ENCODE data around the gene IQGAP3. TPM values are rescaled to one million over a fixed set of nuclear protein-coding genes. Genes with fewer than 3 reads are reported as not detected.
A peak's percentile ranks its signal among the peaks of the same experiment; 100 is the strongest.

Gene IQGAP3
- total and polyA plus RNA-seq, 3 experiments from 2014 or later = 4.4 to 4.7 TPM; not detected in 1

- Histone ChIP-seq H3K4me1 (ENCODE audit: insufficient read depth, low read length) (peaks cover 58% of the 10 kb centered on the region), H3K27ac (ENCODE audit: low read depth, low read length) (no peak overlapping the region), H3K9me3 (ENCODE audit: low read length) (no peaks in the 10 kb centered on the region), H3K27me3 (ENCODE audit: insufficient read depth, low read length, poor library complexity, severe bottlenecking) (no peaks in the 10 kb centered on the region), H3K4me3 (ENCODE audit: low read length) (no peak overlapping the region), H3K36me3 (ENCODE audit: insufficient read depth, low read length) (peaks cover 40% of the 10 kb centered on the region)
- POLR2A ChIA-PET = interaction anchor here (1.2 to 2.0 kb wide), 2 partner anchors 18 to 109 kb away, joined by 3 to 7 read pairs; partner anchors contain the start of genes MEF2D and NAXE
- peak overlapping the region in 5 of 8 donors; percentile 5 to 93 (median 76) for H3K27ac Mint-ChIP-seq
- no peaks in the 10 kb centered on the region for H3K27me3 Mint-ChIP-seq
- CTCF ChIA-PET = interaction anchor here (1.5 to 8.4 kb wide), 4 partner anchors 16 to 121 kb away, joined by 3 to 177 read pairs (median 6); partner anchors contain the start of gene MEF2D
- H3K9me3 Mint-ChIP-seq = no peaks in the 10 kb centered on the region
- peaks cover 7 to 66% (median 18%) of the 10 kb centered on the region in 3 donors for H3K36me3 Mint-ChIP-seq
- no peak for DNase-seq
- no peak overlapping the region for H3K4me3 Mint-ChIP-seq
- peaks cover 63 to 85% (median 75%) of the 10 kb centered on the region in 3 donors for H3K4me1 Mint-ChIP-seq
Measured at GRCh38 chr1:156483397-156483796, 89.0 kb downstream of the IQGAP3 start.

- Histone ChIP-seq H3K4me1 (ENCODE audit: insufficient read depth, low read length) (peaks cover 47% of the 10 kb centered on the region), H3K27me3 (ENCODE audit: insufficient read depth, low read length, poor library complexity, severe bottlenecking) (no peaks in the 10 kb centered on the region), H3K4me3 (ENCODE audit: low read length) (no peak overlapping the region), H3K27ac (ENCODE audit: low read depth, low read length) (no peak overlapping the region), H3K9me3 (ENCODE audit: low read length) (no peaks in the 10 kb centered on the region), H3K36me3 (ENCODE audit: insufficient read depth, low read length) (peaks cover 52% of the 10 kb centered on the region)
- ChIA-PET CTCF (interaction anchor here (2.0 to 8.4 kb wide), 8 partner anchors 8 to 123 kb away, joined by 6 to 177 read pairs (median 15); partner anchors contain the start of genes GPATCH4, MEF2D and NAXE), POLR2A (interaction anchor here (2.2 kb wide), 1 partner anchor 23 kb away, joined by 19 read pairs; no protein-coding TSS in a partner anchor)
- Mint-ChIP-seq H3K4me3 (peak overlapping the region in 1 of 7 donors; percentile 29), H3K36me3 (peaks cover 9 to 75% (median 21%) of the 10 kb centered on the region in 3 donors), H3K4me1 (peaks cover 56 to 77% (median 70%) of the 10 kb centered on the region in 3 donors), H3K27me3 (no peaks in the 10 kb centered on the region), H3K27ac (peak overlapping the region in 6 of 8 donors; percentile 40 to 95 (median 88)), H3K9me3 (no peaks in the 10 kb centered on the region)
- no peak for DNase-seq
Measured at GRCh38 chr1:156482276-156482675, 90.1 kb downstream of the IQGAP3 start.

- Histone ChIP-seq H3K4me1 (ENCODE audit: insufficient read depth, low read length) (peaks cover 40% of the 10 kb centered on the region), H3K36me3 (ENCODE audit: insufficient read depth, low read length) (peaks cover 59% of the 10 kb centered on the region), H3K27me3 (ENCODE audit: insufficient read depth, low read length, poor library complexity, severe bottlenecking) (no peaks in the 10 kb centered on the region), H3K4me3 (ENCODE audit: low read length) (no peak overlapping the region), H3K27ac (ENCODE audit: low read depth, low read length) (peak overlapping the region; percentile 21), H3K9me3 (ENCODE audit: low read length) (no peaks in the 10 kb centered on the region)
- Mint-ChIP-seq H3K27ac (peak overlapping the region; percentile 40 to 96 (median 92)), H3K36me3 (peaks cover 9 to 81% (median 23%) of the 10 kb centered on the region in 3 donors), H3K27me3 (no peaks in the 10 kb centered on the region), H3K4me1 (peaks cover 49 to 70% (median 62%) of the 10 kb centered on the region in 3 donors), H3K9me3 (no peaks in the 10 kb centered on the region), H3K4me3 (peak overlapping the region in 3 of 7 donors; percentile 1 to 30 (median 22))
- POLR2A ChIA-PET = interaction anchor here (1.3 to 2.7 kb wide), 5 partner anchors 14 to 100 kb away, joined by 5 to 29 read pairs (median 8); partner anchors contain the start of gene MEF2D
- CTCF ChIA-PET = interaction anchor here (0.9 to 8.4 kb wide), 26 partner anchors 9 to 145 kb away, joined by 3 to 177 read pairs (median 8); partner anchors contain the start of genes GPATCH4, IQGAP3, MEF2D and NAXE
- DNase-seq = no peak
Measured at GRCh38 chr1:156481527-156481926, 90.8 kb downstream of the IQGAP3 start.

- Mint-ChIP-seq H3K36me3 (peaks cover 9 to 88% (median 25%) of the 10 kb centered on the region in 3 donors), H3K4me3 (peak overlapping the region in 6 of 7 donors; percentile 28 to 76 (median 50)), H3K27me3 (no peaks in the 10 kb centered on the region), H3K27ac (peak overlapping the region; percentile 40 to 96 (median 92)), H3K4me1 (peaks cover 43 to 62% (median 55%) of the 10 kb centered on the region in 3 donors), H3K9me3 (no peaks in the 10 kb centered on the region)
- ChIA-PET CTCF (interaction anchor here (0.6 to 8.4 kb wide), 42 partner anchors 9 to 146 kb away, joined by 3 to 177 read pairs (median 4); partner anchors contain the start of genes GPATCH4, IQGAP3, MEF2D and NAXE), POLR2A (interaction anchor here (0.6 to 2.7 kb wide), 10 partner anchors 10 to 128 kb away, joined by 3 to 29 read pairs (median 5); partner anchors contain the start of genes MEF2D and NAXE)
- peak overlapping the region; percentile 21 for H3K27ac ChIP-seq (ENCODE audit: low read depth, low read length)
- H3K9me3 ChIP-seq (ENCODE audit: low read length) = no peaks in the 10 kb centered on the region
- DNase-seq = peak; percentile 74 to 88 (median 76)
- peaks cover 34% of the 10 kb centered on the region for H3K4me1 ChIP-seq (ENCODE audit: insufficient read depth, low read length)
- H3K27me3 ChIP-seq (ENCODE audit: insufficient read depth, low read length, poor library complexity, severe bottlenecking) = no peaks in the 10 kb centered on the region
- peaks cover 68% of the 10 kb centered on the region for H3K36me3 ChIP-seq (ENCODE audit: insufficient read depth, low read length)
- H3K4me3 ChIP-seq (ENCODE audit: low read length) = peak overlapping the region; percentile 19
Measured at GRCh38 chr1:156480411-156481192, 91.8 kb downstream of the IQGAP3 start.

GRCh38 chr1:156480016-156480370, 92.4 kb downstream of the IQGAP3 start:
- Mint-ChIP-seq H3K4me3 (peak overlapping the region in 1 of 7 donors; percentile 76), H3K27me3 (no peaks in the 10 kb centered on the region), H3K4me1 (peaks cover 41 to 57% (median 51%) of the 10 kb centered on the region in 3 donors), H3K27ac (peak overlapping the region; percentile 40 to 96 (median 92)), H3K9me3 (no peaks in the 10 kb centered on the region), H3K36me3 (peaks cover 9 to 94% (median 25%) of the 10 kb centered on the region in 3 donors)
- Histone ChIP-seq H3K9me3 (ENCODE audit: low read length) (no peaks in the 10 kb centered on the region), H3K4me3 (ENCODE audit: low read length) (no peak overlapping the region), H3K27me3 (ENCODE audit: insufficient read depth, low read length, poor library complexity, severe bottlenecking) (no peaks in the 10 kb centered on the region), H3K4me1 (ENCODE audit: insufficient read depth, low read length) (peaks cover 30% of the 10 kb centered on the region), H3K36me3 (ENCODE audit: insufficient read depth, low read length) (peaks cover 73% of the 10 kb centered on the region), H3K27ac (ENCODE audit: low read depth, low read length) (no peak overlapping the region)
- ChIA-PET CTCF (interaction anchor here (0.6 to 8.4 kb wide), 34 partner anchors 8 to 144 kb away, joined by 3 to 177 read pairs (median 5); partner anchors contain the start of genes GPATCH4, MEF2D, NAXE and TTC24), POLR2A (interaction anchor here (0.6 to 2.7 kb wide), 10 partner anchors 10 to 128 kb away, joined by 3 to 29 read pairs (median 5); partner anchors contain the start of genes MEF2D and NAXE)
- DNase-seq = no peak

- Histone ChIP-seq H3K27me3 (ENCODE audit: insufficient read depth, low read length, poor library complexity, severe bottlenecking) (no peaks in the 10 kb centered on the region), H3K4me1 (ENCODE audit: insufficient read depth, low read length) (peaks cover 23% of the 10 kb centered on the region), H3K36me3 (ENCODE audit: insufficient read depth, low read length) (peaks cover 80% of the 10 kb centered on the region), H3K9me3 (ENCODE audit: low read length) (no peaks in the 10 kb centered on the region), H3K4me3 (ENCODE audit: low read length) (no peak overlapping the region), H3K27ac (ENCODE audit: low read depth, low read length) (no peak overlapping the region)
- peaks cover 9 to 97% (median 26%) of the 10 kb centered on the region in 3 donors for H3K36me3 Mint-ChIP-seq
- peaks cover 38 to 51% (median 45%) of the 10 kb centered on the region in 3 donors for H3K4me1 Mint-ChIP-seq
- no peak for DNase-seq
- ChIA-PET CTCF (interaction anchor here (1.7 to 8.4 kb wide), 6 partner anchors 11 to 135 kb away, joined by 4 to 177 read pairs (median 20); partner anchors contain the start of gene MEF2D), POLR2A (interaction anchor here (1.5 to 2.7 kb wide), 2 partner anchors 19 to 22 kb away, joined by 5 to 29 read pairs; partner anchors contain the start of gene MEF2D)
- H3K4me3 Mint-ChIP-seq = peak overlapping the region in 1 of 7 donors; percentile 66
- peak overlapping the region in 6 of 8 donors; percentile 81 to 95 (median 89) for H3K27ac Mint-ChIP-seq
- no peaks in the 10 kb centered on the region for H3K9me3 Mint-ChIP-seq
- no peaks in the 10 kb centered on the region for H3K27me3 Mint-ChIP-seq
Measured at GRCh38 chr1:156479093-156480015, 93.0 kb downstream of the IQGAP3 start.

- Histone ChIP-seq H3K4me3 (ENCODE audit: low read length) (no peak overlapping the region), H3K9me3 (ENCODE audit: low read length) (no peaks in the 10 kb centered on the region), H3K4me1 (ENCODE audit: insufficient read depth, low read length) (peaks cover 19% of the 10 kb centered on the region), H3K36me3 (ENCODE audit: insufficient read depth, low read length) (peaks cover 91% of the 10 kb centered on the region), H3K27ac (ENCODE audit: low read depth, low read length) (no peak overlapping the region), H3K27me3 (ENCODE audit: insufficient read depth, low read length, poor library complexity, severe bottlenecking) (no peaks in the 10 kb centered on the region)
- Mint-ChIP-seq H3K27ac (peak overlapping the region in 3 of 8 donors; percentile 17 to 91 (median 68)), H3K4me1 (peaks cover 30 to 42% (median 34%) of the 10 kb centered on the region in 3 donors), H3K4me3 (no peak overlapping the region), H3K36me3 (peaks cover 15 to 98% (median 36%) of the 10 kb centered on the region in 3 donors), H3K27me3 (no peaks in the 10 kb centered on the region), H3K9me3 (no peaks in the 10 kb centered on the region)
- no peak for DNase-seq
- ChIA-PET POLR2A (interaction anchor here (0.6 kb wide), 1 partner anchor 650 kb away, joined by 4 read pairs; no protein-coding TSS in a partner anchor), CTCF (interaction anchor here (1.4 kb wide), 1 partner anchor 23 kb away, joined by 3 read pairs; no protein-coding TSS in a partner anchor)
Measured at GRCh38 chr1:156478250-156478627, 94.1 kb downstream of the IQGAP3 start.

All from CD8-positive, alpha-beta memory T cell (primary cell).